Stimulated activated CD8-positive, alpha-beta memory T cell treated with anti-CD3 and anti-CD28 coated beads, Interleukin-4, amount 100 ng/mL, for 4 hours (primary cell): Measurements from ENCODE around the gene SLC22A16.

ENCODE experiments used
- DNase-seq, 2 donors: peaks; one replicate each; pipeline ENCODE4 v3.0.0-alpha.2; 2020; ENCODE audit warnings: low read depth in 2 of 2, low spot score in 1 of 2

Gene SLC22A16

DNA sequence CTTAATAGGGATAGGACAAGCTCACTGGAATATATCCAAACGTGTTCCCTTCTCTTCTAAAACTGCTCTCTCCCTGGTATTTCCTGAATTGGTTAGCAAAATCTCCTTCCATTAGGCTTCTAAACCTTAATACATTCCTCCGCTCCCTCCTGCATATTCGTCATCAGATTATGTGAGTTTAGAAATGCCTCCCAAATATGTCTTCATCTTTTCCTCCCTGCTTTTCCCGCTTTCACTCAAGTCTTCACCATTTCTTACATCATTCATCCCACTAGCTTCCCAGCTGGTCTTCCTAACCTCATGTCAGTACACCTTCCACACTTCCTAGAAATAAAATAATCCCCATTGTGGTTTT, 26.9 kb downstream of the SLC22A16 start:
- no peak for DNase-seq

- DNase-seq: no peak
Observed at GRCh38 chr6:110448846-110449540, 27.4 kb downstream of the SLC22A16 start.

DNA sequence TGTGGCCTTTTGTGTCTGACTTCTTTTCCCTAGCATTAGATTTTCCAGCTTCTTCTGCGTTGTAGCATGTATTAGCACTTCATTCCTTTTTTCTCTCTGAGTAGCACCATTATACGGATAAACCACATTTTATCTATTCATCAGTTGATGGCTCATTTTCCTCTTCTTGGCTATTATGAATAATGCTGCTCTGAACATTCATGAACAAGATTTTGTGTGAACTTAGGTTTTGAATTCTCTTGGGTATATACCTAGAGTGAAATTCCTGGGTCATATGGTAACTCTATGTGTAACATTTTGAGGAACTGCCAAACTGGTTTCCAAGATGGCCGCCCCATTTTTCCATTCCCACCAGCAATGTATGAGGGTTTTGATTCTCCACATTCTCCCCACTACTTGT, 28.7 kb downstream of the SLC22A16 start:
- DNase-seq: no peak

DNA sequence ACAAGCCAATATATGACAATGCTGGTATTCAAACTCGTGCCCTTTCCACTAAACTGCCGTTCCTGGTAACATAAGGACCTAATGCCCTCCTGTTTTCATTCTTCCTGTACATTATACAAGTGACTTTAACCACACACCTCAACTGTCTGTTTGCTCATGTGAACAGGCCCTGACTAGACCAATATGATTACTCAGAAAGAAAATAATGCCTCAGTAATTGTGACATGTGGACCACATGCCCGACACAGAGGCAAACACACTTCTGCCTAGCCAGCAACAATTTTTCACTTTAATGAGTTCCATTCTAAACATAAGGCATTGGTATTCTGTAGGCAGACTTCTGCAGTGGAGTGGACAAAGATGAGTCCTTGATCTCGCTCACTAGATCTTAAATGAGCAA, 30.0 kb downstream of the SLC22A16 start:
- no peak for DNase-seq

DNA sequence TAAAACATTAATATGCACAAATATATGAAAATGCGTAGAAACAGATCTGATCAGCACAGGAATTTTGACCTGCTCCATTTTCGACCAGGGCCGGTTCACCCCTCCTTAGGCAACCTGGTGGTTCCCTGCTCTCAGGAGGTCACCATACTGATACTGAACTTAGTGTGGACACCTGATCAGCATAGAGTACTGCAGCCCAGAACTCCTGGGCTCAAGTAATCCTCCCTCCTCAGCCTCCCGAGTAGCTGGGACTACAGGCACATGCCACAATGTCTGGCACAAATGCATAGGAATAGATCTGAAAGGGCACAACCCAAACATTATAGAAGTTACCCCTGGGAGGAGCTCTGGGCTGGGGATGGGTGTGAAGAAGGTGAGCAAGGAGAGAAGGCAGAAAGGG, 36.4 kb downstream of the SLC22A16 start:
- DNase-seq: no peak

GRCh38 chr6:110439356-110439755, 37.1 kb downstream of the SLC22A16 start:
- DNase-seq: no peak

DNA sequence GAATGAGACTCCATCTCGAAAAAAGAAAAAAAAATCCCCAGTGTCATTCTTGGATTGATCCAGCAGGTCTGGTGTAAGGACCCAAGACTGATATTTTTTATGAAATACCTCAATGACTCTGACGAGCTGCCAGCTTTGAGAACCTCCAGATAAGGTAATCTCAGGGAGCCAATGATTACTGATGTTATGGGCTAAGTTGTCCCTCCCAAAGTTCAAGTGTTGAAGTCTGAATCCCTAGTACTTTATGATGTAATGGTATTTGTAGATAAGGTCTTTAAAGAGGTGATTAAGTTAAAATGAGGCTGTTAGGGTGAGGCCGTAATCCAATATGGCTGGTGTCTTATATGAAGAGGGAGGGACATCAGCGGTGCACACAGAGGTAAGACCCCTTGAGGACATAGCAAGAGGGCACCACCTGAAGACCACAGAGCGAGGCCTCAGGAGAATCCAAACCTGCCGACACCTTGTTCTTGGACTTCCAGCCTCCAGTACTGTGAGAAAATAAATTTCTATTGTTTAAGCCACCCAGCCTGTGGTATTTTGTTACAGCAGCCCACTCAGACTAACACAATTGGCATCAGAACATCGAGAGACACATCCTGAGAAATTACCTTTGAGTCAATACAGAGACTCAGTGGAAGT, 41.3 kb downstream of the SLC22A16 start:
- no peak for DNase-seq

- no peak for DNase-seq
Observed at GRCh38 chr6:110432285-110432900, 44.0 kb downstream of the SLC22A16 start.

- DNase-seq: no peak
Observed at GRCh38 chr6:110430741-110431140, 45.7 kb downstream of the SLC22A16 start.

- no peak for DNase-seq
Observed at GRCh38 chr6:110430236-110430635, 46.2 kb downstream of the SLC22A16 start.

- DNase-seq: no peak
Observed at GRCh38 chr6:110428153-110428552, 48.3 kb downstream of the SLC22A16 start.

DNA sequence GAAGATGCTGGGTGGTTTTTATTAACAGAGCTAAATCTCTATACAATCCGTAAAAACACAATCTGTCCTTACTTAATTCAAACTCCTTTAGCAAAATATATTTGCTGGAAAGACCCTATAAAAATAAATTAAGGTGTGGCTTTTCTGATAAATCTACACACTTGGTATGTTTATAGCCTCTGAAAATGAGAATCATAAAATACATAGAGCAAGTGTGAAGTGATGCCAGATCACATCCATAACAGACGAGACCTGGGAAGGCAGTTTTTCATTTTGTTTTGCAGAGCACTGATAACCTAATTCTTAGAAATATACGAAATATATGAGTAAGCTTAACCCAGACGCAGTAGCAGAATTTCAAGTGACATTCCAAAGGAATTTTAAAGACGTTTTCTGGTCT, 50.6 kb downstream of the SLC22A16 start:
- DNase-seq: no peak

DNA sequence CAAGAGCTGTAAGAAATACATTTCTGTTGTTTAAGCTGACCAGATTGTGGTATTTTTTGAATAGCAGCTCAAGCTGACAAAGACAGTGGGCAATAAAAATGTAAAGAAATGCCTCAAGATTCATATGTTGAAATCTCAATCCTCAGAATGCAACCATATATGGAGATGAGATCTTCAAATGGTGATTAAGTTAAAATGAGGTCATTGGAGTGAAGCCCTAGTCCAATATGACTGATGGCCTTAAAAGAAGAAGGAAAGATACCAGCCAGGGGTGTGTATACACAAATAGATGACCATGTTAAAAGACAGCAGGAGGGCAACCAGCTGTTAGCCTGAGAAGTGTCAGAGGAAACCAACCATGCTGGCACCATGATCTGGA, 54.0 kb downstream of the SLC22A16 start:
- DNase-seq: no peak

GRCh38 chr6:110421749-110422443, 54.5 kb downstream of the SLC22A16 start:
- no peak for DNase-seq

DNA sequence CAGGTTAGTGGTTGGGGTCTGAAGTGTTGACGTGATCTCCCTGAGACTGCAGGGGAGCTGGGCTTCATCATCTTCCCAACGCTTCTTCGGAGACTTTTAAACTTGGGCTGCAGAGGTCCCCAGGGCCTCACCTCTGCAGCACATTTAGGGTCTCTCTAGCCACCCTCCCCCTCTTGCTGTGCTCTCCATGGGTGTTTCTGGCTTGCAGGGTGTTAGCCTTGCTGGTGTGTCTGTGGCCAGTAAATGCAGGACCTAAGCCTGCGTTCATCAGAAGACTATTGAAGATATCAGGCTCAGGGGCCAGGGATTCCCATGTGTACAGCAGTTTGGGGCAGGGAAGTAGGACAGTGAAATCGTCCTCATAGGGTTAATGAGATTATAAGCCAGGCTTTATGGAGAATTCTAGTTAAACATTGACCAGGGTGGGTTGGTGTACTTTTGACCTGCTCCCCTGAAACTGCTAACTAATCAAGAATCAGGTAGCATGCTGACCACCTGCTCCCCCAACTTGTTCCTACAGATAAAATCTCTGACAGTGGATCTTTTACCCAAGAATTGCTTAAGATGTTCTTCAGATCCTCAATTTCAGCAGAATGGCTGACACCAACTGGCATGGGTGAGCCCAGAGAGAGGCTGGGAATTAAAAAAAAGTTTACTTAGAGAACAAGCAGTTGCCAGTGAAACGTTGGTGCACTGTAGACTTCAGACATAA, 57.2 kb downstream of the SLC22A16 start:
- no peak for DNase-seq

- DNase-seq: no peak
Observed at GRCh38 chr6:110418594-110418993, 57.8 kb downstream of the SLC22A16 start.

- DNase-seq: no peak
Observed at GRCh38 chr6:110415086-110415916, 61.1 kb downstream of the SLC22A16 start, which contains the start of gene DDO. Gene DDO, minus strand, starts transcription at chr6:110415575. Its CDS starts 2,113 bp downstream, at chr6:110413462.

GRCh38 chr6:110414669-110415068, 61.7 kb downstream of the SLC22A16 start:
- no peak for DNase-seq

GRCh38 chr6:110412360-110412759, 64.1 kb downstream of the SLC22A16 start:
- no peak for DNase-seq

- no peak for DNase-seq
Observed at GRCh38 chr6:110410511-110410910, 65.9 kb downstream of the SLC22A16 start.
